Kidney (tissue), 14 donors: ENCODE results near the gene ENTHD1. TPM values are rescaled to one million over a fixed set of nuclear protein-coding genes. Genes with fewer than 3 reads are reported as not detected.

Experiments
- DNase-seq, 5 donors: peaks; one replicate each; pipeline ENCODE4 v3.0.0-alpha.2; 2013 to 2020
- FAIRE-seq: peaks from 2 replicates; lab custom pipeline; 2012; peaks lifted over from hg19 to GRCh38; lab: Jason Lieb, UNC
- H3K27ac ChIP-seq, 2 donors: one replicate each; pipeline ENCODE4 v1.7.0; 2013; ENCODE audit warnings: low read depth in 2 of 2, low read length in 2 of 2, inconsistent platforms in 1 of 2
- H3K27me3 ChIP-seq: one replicate; pipeline ENCODE4 v1.7.1; 2013; ENCODE audit warnings: low read length, inconsistent platforms; ENCODE audit not compliant: control insufficient read depth, insufficient read depth
- H3K36me3 ChIP-seq, 3 donors: one replicate each; pipeline versions ENCODE4 v1.7.0 to v1.7.1; 2013; ENCODE audit warnings: low read length in 3 of 3, control low read depth in 1 of 3, inconsistent platforms in 1 of 3; ENCODE audit not compliant: insufficient read depth in 3 of 3, control insufficient read depth in 2 of 3
- H3K4me1 ChIP-seq, 3 donors: one replicate each; pipeline versions ENCODE4 v1.7.0 to v1.7.1; 2013; ENCODE audit warnings: low read length in 3 of 3, inconsistent platforms in 1 of 3, low read depth in 1 of 3; ENCODE audit not compliant: control insufficient read depth in 2 of 3, insufficient read depth in 2 of 3
- H3K4me3 ChIP-seq, 3 donors: one replicate each; pipeline versions ENCODE4 v1.7.0 to v1.8.1; 2013; ENCODE audit warnings: low read length in 3 of 3, control low read depth in 1 of 3, inconsistent platforms in 1 of 3
- H3K9ac ChIP-seq, 3 donors: one replicate each; pipeline versions ENCODE4 v1.7.0 to v1.7.1; 2013; ENCODE audit warnings: low read length in 3 of 3, control low read depth in 1 of 3, inconsistent platforms in 1 of 3
- H3K9me3 ChIP-seq, 3 donors: one replicate each; pipeline versions ENCODE4 v1.7.0 to v1.7.1; 2013; ENCODE audit warnings: low read length in 3 of 3, control low read depth in 1 of 3, inconsistent platforms in 1 of 3; ENCODE audit not compliant: control insufficient read depth in 2 of 3, insufficient read depth in 1 of 3
- intact Hi-C: fragments of 100-400 bp; cut with DNase I; formaldehyde crosslinking; loops from one replicate; pipeline ENCODE4 v1.11.1; 2022
- polyA plus RNA-seq: library from polyadenylated mRNA; stranded (reverse); fragments of 350-450 nt; fragmentation: Illumina TruSeq; extraction: RNeasy Lipid Tissue Mini Kit (QIAGEN cat#74804); gene quantifications from one replicate; pipeline ENCODE4 v1.2.3, GENCODE V29; 2014; ENCODE audit warnings: low read depth, low replicate concordance; ENCODE audit not compliant: insufficient read depth
- total RNA-seq: library from RNA; stranded (reverse); fragmentation: NEBNext Ultra II Directional; extraction: Animal tissue kit (Norgen Biotek cat#: 25700); gene quantifications from one replicate; pipeline ENCODE4 v1.2.1, GENCODE V29; 2021
- TF ChIP-seq, protein P1 (sequence below): IDR thresholded peaks from 3 replicates; pipeline ENCODE4 v1.5.1; 2012; ENCODE audit warnings: mild to moderate bottlenecking, moderate library complexity, borderline replicate concordance; ENCODE audit not compliant: insufficient read depth; ENCODE audit errors: extremely low read depth
- donor health status: control.
- donor health status: control.
- donor health status: control.
- donor health status: control.
- donor health status: control.
- donor health status: DM: yes; HTN: yes; CAD: no.
- donor health status: Normal renal cell carcinoma (clear cell type).

The ENTHD1 gene
- total and polyA plus RNA-seq, 2 donors from 2014 or later, result not detected

- H3K36me3 ChIP-seq, result no peaks in the 10 kb centered on the region
- intact Hi-C loops, result no loop called here
- TF ChIP-seq, protein P1, sequence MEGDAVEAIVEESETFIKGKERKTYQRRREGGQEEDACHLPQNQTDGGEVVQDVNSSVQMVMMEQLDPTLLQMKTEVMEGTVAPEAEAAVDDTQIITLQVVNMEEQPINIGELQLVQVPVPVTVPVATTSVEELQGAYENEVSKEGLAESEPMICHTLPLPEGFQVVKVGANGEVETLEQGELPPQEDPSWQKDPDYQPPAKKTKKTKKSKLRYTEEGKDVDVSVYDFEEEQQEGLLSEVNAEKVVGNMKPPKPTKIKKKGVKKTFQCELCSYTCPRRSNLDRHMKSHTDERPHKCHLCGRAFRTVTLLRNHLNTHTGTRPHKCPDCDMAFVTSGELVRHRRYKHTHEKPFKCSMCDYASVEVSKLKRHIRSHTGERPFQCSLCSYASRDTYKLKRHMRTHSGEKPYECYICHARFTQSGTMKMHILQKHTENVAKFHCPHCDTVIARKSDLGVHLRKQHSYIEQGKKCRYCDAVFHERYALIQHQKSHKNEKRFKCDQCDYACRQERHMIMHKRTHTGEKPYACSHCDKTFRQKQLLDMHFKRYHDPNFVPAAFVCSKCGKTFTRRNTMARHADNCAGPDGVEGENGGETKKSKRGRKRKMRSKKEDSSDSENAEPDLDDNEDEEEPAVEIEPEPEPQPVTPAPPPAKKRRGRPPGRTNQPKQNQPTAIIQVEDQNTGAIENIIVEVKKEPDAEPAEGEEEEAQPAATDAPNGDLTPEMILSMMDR, result no peak
- no peak for DNase-seq
- no peaks in the 10 kb centered on the region for H3K27me3 ChIP-seq
- FAIRE-seq, result no peak
- no peaks in the 10 kb centered on the region for H3K9me3 ChIP-seq
- no peak overlapping the region for H3K27ac ChIP-seq
- H3K4me3 ChIP-seq, result no peak overlapping the region
- H3K4me1 ChIP-seq, result no peaks in the 10 kb centered on the region
- no peak overlapping the region for H3K9ac ChIP-seq
These were observed 171.1 kb downstream of the ENTHD1 start for GRCh38 chr22:39722501-39722900.

DNA sequence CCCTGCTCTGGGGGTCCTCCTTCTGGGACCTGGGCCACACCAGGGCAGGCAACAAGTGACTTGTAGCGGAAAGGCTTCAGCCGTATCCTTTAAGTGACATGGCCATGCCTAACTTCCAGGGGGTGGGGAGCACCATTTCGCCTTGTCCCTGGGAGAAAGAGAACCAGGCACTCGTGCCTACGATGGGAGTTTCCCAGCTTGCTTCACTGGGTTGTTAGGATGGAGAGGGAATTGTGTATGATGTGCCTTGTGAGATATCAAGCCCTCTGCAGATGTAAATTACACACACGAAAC lies 171.6 kb downstream of the ENTHD1 start:
- DNase-seq (no peak), FAIRE-seq (no peak)
- H3K36me3 ChIP-seq, result no peaks in the 10 kb centered on the region
- no peak overlapping the region for H3K9ac ChIP-seq
- no peak overlapping the region for H3K4me3 ChIP-seq
- H3K27me3 ChIP-seq, result no peaks in the 10 kb centered on the region
- no peaks in the 10 kb centered on the region for H3K9me3 ChIP-seq
- H3K27ac ChIP-seq, result no peak overlapping the region
- intact Hi-C loops, result no loop called here
- no peaks in the 10 kb centered on the region for H3K4me1 ChIP-seq
- TF ChIP-seq, protein P1, result no peak

- H3K27ac ChIP-seq, result no peak overlapping the region
- intact Hi-C loops, result no loop called here
- no peaks in the 10 kb centered on the region for H3K36me3 ChIP-seq
- no peak overlapping the region for H3K4me3 ChIP-seq
- H3K9me3 ChIP-seq, result no peaks in the 10 kb centered on the region
- DNase-seq, result peak in 1 of 5 donors; percentile 20
- no peak overlapping the region for H3K9ac ChIP-seq
- TF ChIP-seq, protein P1, result no peak
- no peaks in the 10 kb centered on the region for H3K27me3 ChIP-seq
- no peak for FAIRE-seq
- no peaks in the 10 kb centered on the region for H3K4me1 ChIP-seq
These were observed 172.1 kb downstream of the ENTHD1 start for GRCh38 chr22:39721206-39722031.
